GM21526 (cell line): Measurements from ENCODE around the gene FXYD3.

Experiments used
- ATAC-seq: cut with Tn5 transposase; IDR thresholded peaks from one replicate; pipeline ENCODE4 v1.9.1; 2021; ENCODE audit warnings: moderate library complexity; ENCODE audit not compliant: unreplicated experiment, low FRiP score

FXYD3 gene

DNA sequence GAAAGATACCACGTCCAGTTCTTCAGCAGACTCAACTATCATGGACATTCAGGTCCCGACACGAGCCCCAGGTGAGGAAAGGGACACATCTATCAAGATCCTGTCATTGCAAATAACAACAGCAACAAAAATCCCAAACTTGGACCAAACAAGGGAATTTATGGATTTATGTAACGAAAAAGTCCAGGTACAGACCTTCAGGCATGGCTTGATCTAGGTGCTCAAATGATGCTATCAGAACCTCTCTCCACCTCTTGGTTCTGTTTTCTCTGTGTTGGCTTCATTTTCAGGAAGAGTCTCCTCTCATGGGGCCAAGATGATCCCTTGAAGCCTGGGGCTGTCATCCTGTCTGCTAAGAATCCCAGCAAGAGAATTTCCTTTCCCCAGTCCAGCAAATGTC, 41.8 kb downstream of the FXYD3 start:
- no peak for ATAC-seq

- ATAC-seq: no peak
Observed at GRCh38 chr19:35159606-35160005, 44.0 kb downstream of the FXYD3 start.

DNA sequence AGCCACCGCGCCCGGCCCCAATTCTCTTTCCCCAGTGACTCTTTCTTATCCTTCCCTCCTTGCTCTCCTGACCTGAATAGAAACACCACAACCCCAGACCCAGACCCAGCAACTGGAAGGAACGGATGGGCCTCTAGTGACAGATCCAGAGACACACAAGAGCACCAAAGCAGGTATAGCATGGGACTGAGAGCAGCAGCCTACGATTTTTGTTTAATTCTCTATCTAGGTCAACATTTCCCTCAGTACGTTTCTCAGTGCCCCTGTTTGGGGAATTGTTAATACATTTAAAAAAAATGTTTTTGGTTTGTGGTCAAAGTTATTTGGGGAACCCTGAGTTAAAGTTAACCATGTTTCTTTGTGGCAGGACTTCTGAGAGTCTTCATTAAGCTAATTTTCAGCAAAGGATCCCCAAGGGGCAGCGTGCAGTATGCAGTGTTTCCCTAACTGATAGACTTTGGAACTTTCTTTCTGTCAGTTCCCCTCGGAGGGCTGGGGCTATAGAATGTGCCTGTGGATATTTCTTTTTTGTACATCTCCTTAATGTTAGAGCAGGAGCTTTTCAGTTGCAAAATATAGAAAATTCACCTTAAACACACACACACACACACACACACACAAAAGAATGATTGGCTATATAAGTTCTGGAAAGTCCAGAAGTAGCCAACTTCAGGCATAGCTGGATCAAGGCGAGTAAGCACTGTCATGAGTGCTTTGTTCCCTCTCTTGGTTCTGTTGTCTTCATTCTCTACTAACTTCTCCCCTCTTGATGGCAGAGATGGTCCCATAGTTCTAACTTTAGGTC, 45.2 kb downstream of the FXYD3 start:
- ATAC-seq: no peak

GRCh38 chr19:35161434-35161743, 45.8 kb downstream of the FXYD3 start:
- no peak for ATAC-seq

- ATAC-seq: no peak
Observed at GRCh38 chr19:35162471-35163326, 47.1 kb downstream of the FXYD3 start.

- ATAC-seq: no peak
Observed at GRCh38 chr19:35164418-35164817, 48.8 kb downstream of the FXYD3 start.

GRCh38 chr19:35165200-35166058, 49.8 kb downstream of the FXYD3 start:
- no peak for ATAC-seq

DNA sequence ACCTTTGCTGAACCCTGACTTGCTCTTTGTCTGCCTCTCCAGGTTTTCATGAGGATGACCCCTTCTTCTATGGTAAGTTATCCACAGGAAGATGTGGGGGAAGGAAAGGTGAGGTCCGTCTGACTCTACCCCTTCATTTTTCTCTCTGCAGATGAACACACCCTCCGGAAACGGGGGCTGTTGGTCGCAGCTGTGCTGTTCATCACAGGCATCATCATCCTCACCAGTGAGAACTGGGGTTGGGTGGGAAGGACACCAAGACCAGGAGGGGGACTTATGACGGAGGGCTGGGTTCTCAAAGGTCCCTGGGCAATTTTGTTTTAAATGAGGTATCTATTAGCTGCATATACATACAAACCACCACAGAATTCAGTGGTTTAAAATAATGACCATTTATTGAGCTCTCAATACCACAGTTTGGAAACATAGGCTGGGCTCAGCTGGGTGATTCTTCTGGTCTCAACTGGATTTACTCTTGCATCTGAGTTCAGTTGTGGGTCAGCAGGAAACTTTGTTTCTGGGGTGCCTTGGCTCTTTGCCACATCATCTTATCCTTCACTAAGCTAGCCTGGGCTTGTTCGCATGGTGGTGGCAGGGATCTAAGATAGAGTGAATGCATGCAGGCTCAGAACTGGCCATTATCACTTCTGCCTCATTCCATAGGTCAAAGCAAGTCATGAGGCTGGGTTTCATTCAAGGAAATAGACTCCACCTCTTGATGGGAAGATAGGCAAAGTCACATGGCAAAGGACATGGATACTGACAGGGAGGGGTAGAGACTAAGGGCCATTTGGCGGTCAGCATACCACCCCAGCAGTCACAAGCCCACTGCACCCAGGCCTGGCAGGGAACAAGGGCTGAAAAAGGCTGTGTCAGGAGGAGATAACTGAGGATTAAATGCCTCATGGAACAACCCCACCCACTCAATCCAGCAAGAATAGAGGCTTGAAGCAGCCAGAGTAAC, 50.8 kb downstream of the FXYD3 start:
- ATAC-seq: no peak

- ATAC-seq: no peak
Observed at GRCh38 chr19:35167251-35168119, 51.9 kb downstream of the FXYD3 start.

DNA sequence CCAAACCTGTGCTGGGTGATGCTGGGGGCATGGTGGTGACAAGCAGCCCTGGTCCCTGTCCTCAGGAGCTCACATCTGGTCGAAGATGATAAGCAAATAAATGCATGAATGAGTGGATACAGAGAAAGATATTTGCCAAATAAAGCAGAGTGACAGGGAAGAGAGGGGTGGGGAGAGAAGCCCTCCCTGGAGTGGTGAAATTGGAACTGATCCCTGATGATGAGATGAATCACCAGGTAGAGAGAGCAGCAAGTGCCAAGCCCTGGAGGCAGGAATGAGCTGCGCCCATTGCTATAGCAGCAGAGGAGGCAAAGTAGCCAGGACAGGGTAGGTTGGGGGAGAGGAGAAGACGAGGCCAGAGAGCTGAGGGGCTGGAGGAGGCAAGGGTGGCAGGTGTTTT, 52.6 kb downstream of the FXYD3 start:
- no peak for ATAC-seq

DNA sequence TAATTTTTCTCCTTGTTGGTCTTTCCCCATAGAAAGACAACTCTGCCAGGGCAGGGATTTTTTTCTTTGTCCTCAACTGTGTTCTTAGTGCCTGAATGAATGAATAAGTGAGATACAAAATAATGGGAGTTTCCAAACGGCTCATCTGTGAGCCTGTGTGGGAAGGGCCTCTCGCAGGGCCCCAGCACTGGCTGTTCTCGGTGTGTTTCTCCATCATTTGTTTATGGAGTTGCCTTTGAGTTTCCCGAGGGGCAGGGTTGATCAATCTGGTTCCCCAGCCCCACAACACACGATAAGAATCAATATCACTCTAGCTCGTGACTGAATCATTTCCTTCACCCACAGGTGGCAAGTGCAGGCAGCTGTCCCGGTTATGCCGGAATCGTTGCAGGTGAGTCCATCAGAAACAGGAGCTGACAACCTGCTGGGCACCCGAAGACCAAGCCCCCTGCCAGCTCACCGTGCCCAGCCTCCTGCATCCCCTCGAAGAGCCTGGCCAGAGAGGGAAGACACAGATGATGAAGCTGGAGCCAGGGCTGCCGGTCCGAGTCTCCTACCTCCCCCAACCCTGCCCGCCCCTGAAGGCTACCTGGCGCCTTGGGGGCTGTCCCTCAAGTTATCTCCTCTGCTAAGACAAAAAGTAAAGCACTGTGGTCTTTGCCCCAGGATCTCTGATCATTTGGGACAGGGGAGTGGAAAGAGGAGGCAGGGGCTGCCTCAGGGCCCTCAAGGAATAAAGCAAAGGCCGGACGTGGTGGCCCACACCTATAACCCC, 53.8 kb downstream of the FXYD3 start:
- ATAC-seq: no peak

DNA sequence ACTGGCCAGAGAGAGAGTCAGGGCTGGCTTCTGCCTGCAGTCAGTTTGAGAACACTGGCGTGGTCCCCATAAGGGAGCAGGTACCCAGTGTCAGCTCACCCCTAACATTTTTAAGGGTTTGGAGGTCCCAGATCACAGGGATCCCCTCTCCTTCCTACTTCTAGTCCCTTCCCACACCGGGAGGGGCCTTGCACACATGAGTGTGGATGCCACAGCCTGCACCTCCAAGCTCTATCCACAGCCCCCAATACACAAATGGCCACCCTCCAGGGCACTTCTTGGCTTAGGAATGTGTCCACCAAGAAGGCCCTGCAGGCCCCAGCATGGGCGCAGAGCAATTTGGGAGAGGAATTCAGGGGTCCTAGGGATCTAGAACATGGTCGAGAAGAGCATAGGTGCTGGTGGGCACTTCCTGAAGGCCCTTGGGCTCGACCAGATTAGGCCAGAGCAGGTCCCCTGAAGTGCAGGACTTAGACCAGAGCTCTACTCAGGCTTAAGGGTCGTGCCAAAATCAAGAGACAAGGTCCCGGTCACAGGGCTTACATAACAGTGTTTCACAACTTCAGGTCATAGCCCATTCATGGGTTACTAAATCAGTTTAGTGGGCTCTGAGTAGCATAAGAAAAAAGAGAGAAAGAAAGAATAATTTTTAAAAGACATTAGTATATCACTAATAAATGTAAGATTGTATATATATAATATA, 54.9 kb downstream of the FXYD3 start:
- ATAC-seq: no peak

GRCh38 chr19:35171730-35172129, 56.1 kb downstream of the FXYD3 start:
- ATAC-seq: no peak
